Measurements from ENCODE around the gene MIAT. TPM values are rescaled to one million over a fixed set of nuclear protein-coding genes. Genes with fewer than 3 reads are reported as not detected.

MIAT gene
- total RNA-seq, 1 experiment from 2014 or later = 0.33 TPM

DNA sequence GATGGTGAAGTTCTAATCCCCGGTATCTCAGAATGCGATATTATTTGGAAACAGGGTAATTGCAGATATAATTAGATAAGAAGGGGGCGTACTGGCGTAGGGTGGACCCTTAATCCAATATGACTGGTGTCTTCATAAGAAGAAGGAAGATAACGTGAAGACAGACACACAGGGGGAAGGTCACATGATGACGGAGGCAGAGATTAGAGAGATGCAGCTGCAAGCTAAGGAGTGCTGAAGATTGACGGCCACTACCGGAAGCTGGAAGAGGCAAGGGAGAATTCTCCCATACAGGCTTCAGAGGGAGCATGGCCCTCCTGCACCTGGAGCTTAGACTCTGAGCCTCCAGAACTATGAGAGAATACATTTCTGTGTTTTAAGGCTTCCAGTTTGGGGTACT is 54.8 kb downstream of the MIAT start:
- ChIA-PET CTCF (no interaction called here), POLR2A (no interaction called here)

GRCh38 chr22:26713823-26714449 is 56.5 kb downstream of the MIAT start:
- POLR2A ChIA-PET = no interaction called here
- intact Hi-C loops (cut with micrococcal nuclease; ENCODE audit: unreplicated experiment) (no loop called here), in situ Hi-C loops (cut with HindIII; ENCODE audit: low pct_unique_long_range_greater_than_20kb, low sequenced_read_pairs) (no loop called here)
- no peaks in the 10 kb centered on the region for H3K9me3 ChIP-seq (ENCODE audit: control insufficient read depth, insufficient read depth, low read depth, low read length)
- H3K27me3 ChIP-seq (ENCODE audit: control insufficient read depth, insufficient read depth, low read length) = no peaks in the 10 kb centered on the region
- no peaks in the 10 kb centered on the region for H3K36me3 ChIP-seq (ENCODE audit: control insufficient read depth, insufficient read depth, low read length)
- H3K27ac ChIP-seq (ENCODE audit: low read length) = no peak overlapping the region
- TF ChIP-seq CTCF (IDR thresholded peaks at IDR 0.05) (no peak), TCF7L2 (IDR thresholded peaks at IDR 0.05; ENCODE audit: low read depth, low read length) (no peak), SIN3A (IDR thresholded peaks at IDR 0.05; ENCODE audit: borderline replicate concordance, insufficient read depth, low read depth, low read length) (no peak), POLR2AphosphoS5 (IDR thresholded peaks at IDR 0.05; ENCODE audit: low read depth, low read length) (no peak)
- TF ChIP-seq, protein P1, sequence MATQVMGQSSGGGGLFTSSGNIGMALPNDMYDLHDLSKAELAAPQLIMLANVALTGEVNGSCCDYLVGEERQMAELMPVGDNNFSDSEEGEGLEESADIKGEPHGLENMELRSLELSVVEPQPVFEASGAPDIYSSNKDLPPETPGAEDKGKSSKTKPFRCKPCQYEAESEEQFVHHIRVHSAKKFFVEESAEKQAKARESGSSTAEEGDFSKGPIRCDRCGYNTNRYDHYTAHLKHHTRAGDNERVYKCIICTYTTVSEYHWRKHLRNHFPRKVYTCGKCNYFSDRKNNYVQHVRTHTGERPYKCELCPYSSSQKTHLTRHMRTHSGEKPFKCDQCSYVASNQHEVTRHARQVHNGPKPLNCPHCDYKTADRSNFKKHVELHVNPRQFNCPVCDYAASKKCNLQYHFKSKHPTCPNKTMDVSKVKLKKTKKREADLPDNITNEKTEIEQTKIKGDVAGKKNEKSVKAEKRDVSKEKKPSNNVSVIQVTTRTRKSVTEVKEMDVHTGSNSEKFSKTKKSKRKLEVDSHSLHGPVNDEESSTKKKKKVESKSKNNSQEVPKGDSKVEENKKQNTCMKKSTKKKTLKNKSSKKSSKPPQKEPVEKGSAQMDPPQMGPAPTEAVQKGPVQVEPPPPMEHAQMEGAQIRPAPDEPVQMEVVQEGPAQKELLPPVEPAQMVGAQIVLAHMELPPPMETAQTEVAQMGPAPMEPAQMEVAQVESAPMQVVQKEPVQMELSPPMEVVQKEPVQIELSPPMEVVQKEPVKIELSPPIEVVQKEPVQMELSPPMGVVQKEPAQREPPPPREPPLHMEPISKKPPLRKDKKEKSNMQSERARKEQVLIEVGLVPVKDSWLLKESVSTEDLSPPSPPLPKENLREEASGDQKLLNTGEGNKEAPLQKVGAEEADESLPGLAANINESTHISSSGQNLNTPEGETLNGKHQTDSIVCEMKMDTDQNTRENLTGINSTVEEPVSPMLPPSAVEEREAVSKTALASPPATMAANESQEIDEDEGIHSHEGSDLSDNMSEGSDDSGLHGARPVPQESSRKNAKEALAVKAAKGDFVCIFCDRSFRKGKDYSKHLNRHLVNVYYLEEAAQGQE (IDR thresholded peaks at IDR 0.05; ENCODE audit: insufficient read depth in 1 of 2, low read depth in 2 of 2, low read length in 1 of 2) = no peak
- no TSS peak for BruUV-seq (replicated peaks)
- no peak overlapping the region for H3K4me3 ChIP-seq (ENCODE audit: low read depth in 2 of 2, low read length in 2 of 2)
- DNase-seq (ENCODE audit: low read depth, low spot score) (no peak), ATAC-seq (no peak)
- no peaks in the 10 kb centered on the region for H3K4me1 ChIP-seq (ENCODE audit: control insufficient read depth, insufficient read depth, low read length)
- CTCF ChIA-PET = no interaction called here

More for the DNA sequence above, 54.8 kb downstream of the MIAT start:
- DNase-seq (ENCODE audit: low read depth, low spot score) (no peak), ATAC-seq (no peak)
- no peak overlapping the region for H3K27ac ChIP-seq (ENCODE audit: low read length)
- no peaks in the 10 kb centered on the region for H3K27me3 ChIP-seq (ENCODE audit: control insufficient read depth, insufficient read depth, low read length)
- in situ Hi-C loops (cut with HindIII; ENCODE audit: low pct_unique_long_range_greater_than_20kb, low sequenced_read_pairs) (no loop called here), intact Hi-C loops (cut with micrococcal nuclease; ENCODE audit: unreplicated experiment) (no loop called here)
- no peaks in the 10 kb centered on the region for H3K4me1 ChIP-seq (ENCODE audit: control insufficient read depth, insufficient read depth, low read length)
- TF ChIP-seq, protein P1 (IDR thresholded peaks at IDR 0.05; ENCODE audit: insufficient read depth in 1 of 2, low read depth in 2 of 2, low read length in 1 of 2) = no peak
- no peak for TF ChIP-seq TCF7L2 (IDR thresholded peaks at IDR 0.05; ENCODE audit: low read depth, low read length)
- TF ChIP-seq CTCF (IDR thresholded peaks at IDR 0.05) = no peak
- TF ChIP-seq POLR2AphosphoS5 (IDR thresholded peaks at IDR 0.05; ENCODE audit: low read depth, low read length) = no peak
- no peak for TF ChIP-seq SIN3A (IDR thresholded peaks at IDR 0.05; ENCODE audit: borderline replicate concordance, insufficient read depth, low read depth, low read length)
- H3K4me3 ChIP-seq (ENCODE audit: low read depth in 2 of 2, low read length in 2 of 2) = no peak overlapping the region
- no peaks in the 10 kb centered on the region for H3K36me3 ChIP-seq (ENCODE audit: control insufficient read depth, insufficient read depth, low read length)
- BruUV-seq (replicated peaks) = no TSS peak
- no peaks in the 10 kb centered on the region for H3K9me3 ChIP-seq (ENCODE audit: control insufficient read depth, insufficient read depth, low read depth, low read length)
